ENCODE results near the gene SLC25A10.
A peak's percentile ranks its signal among the peaks of the same experiment; 100 is the strongest.
"Not testable (repeated sequence)": the region's sequence is repeated elsewhere in the genome, so short reads cannot be mapped to it uniquely, and the experiment has no call there.

SLC25A10 gene

GRCh38 chr17:81733507-81734404 is 21.7 kb downstream of the SLC25A10 start:
- TF ChIP-seq, protein P1, sequence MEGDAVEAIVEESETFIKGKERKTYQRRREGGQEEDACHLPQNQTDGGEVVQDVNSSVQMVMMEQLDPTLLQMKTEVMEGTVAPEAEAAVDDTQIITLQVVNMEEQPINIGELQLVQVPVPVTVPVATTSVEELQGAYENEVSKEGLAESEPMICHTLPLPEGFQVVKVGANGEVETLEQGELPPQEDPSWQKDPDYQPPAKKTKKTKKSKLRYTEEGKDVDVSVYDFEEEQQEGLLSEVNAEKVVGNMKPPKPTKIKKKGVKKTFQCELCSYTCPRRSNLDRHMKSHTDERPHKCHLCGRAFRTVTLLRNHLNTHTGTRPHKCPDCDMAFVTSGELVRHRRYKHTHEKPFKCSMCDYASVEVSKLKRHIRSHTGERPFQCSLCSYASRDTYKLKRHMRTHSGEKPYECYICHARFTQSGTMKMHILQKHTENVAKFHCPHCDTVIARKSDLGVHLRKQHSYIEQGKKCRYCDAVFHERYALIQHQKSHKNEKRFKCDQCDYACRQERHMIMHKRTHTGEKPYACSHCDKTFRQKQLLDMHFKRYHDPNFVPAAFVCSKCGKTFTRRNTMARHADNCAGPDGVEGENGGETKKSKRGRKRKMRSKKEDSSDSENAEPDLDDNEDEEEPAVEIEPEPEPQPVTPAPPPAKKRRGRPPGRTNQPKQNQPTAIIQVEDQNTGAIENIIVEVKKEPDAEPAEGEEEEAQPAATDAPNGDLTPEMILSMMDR (IDR thresholded peaks at IDR 0.05; ENCODE audit: borderline replicate concordance, control extremely low read depth, extremely low read depth, insufficient read depth, missing control alignments), result peak; percentile 97
- peak; percentile 96 for DNase-seq (ENCODE audit: low spot score)
- in situ Hi-C loops (cut with MboI; ENCODE audit: low sequenced_read_pairs, unreplicated experiment), result no loop called here

DNA sequence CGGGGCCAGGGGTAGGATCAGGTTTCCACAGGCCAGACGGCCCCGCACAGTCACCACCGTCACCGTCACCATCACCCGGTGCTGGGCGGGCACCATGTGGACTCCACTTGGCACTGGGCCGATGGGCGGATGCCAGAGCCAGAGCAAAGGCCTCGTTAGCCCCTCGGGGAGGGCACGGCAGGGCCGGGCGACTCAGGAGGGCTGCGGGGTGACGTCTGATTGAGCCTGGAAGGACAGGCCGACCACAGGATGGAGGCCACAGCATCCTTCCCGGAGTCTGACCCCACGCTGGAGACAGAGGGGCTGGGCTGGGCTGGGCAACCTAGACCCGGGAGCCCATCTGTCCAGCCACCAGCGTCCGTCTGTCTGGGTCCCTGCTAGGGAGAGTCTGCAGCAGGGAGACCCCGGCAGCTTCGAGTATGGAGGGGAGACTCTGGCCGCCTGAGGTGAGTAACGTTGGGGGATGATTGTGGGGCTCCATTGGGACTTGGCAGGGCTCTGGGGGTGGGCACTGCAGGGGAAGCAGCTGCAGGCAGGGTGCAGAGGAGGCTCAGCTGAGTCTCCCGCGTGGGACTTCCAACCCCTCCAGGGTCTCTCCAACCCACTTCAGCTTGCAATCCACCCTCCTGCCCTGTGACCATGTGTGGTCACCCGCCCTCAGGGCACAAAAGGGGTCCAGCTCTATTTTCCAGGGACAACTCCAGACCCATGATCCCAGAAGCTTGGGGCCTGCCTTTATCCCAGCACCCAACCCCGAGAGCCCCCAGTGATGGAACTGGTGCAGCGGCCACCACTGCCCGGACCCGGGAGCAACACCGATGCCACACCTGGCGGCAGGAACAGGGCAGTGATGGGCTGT is 22.6 kb downstream of the SLC25A10 start:
- TF ChIP-seq, protein P1 (IDR thresholded peaks at IDR 0.05; ENCODE audit: borderline replicate concordance, control extremely low read depth, extremely low read depth, insufficient read depth, missing control alignments), result no peak
- no peak for DNase-seq (ENCODE audit: low spot score)
- in situ Hi-C loops (cut with MboI; ENCODE audit: low sequenced_read_pairs, unreplicated experiment), result no loop called here

DNA sequence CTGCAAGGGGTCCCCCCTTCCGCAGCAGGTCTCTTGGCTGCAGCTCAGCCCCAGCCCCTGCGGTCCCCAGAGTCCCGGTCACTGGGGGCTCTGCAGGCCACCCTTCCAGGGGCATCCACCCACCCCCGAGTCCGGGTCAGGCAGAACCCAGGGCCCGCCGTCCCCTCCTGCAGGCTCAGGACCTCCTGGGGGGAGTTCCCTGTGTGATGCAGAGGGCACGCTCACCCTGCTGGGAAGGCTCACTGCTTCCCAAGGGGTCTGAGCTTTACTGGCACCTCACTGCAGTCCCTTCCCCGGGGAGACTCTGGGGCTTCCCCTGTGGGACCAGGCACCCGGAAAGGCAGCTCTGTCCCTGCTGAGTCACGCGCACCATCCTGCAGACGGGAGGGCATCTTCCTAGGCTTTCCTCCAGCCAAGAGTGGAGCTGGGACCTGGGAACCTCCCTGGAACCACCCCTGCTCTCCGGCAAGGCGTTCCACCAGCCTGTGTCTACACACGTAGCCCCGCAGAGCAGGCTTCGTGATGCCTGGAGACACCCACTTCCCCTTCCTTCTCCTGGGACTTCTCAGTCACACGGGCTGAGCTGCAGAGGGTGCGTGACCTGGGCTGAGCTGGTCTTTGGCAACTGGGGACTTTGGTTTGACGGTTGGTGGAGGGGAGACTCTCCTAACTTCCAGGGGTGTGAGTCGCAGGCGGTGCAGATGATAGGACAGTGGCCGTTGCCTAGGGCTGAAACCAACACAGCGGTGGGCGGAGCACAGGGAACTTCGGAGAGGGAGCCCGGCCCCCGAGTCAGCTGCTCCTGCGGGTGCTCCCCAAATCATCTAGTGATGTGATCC is 23.4 kb downstream of the SLC25A10 start:
- DNase-seq (ENCODE audit: low spot score), result peak; percentile 77
- TF ChIP-seq, protein P1 (IDR thresholded peaks at IDR 0.05; ENCODE audit: borderline replicate concordance, control extremely low read depth, extremely low read depth, insufficient read depth, missing control alignments), result no peak
- in situ Hi-C loops (cut with MboI; ENCODE audit: low sequenced_read_pairs, unreplicated experiment), result no loop called here

DNA sequence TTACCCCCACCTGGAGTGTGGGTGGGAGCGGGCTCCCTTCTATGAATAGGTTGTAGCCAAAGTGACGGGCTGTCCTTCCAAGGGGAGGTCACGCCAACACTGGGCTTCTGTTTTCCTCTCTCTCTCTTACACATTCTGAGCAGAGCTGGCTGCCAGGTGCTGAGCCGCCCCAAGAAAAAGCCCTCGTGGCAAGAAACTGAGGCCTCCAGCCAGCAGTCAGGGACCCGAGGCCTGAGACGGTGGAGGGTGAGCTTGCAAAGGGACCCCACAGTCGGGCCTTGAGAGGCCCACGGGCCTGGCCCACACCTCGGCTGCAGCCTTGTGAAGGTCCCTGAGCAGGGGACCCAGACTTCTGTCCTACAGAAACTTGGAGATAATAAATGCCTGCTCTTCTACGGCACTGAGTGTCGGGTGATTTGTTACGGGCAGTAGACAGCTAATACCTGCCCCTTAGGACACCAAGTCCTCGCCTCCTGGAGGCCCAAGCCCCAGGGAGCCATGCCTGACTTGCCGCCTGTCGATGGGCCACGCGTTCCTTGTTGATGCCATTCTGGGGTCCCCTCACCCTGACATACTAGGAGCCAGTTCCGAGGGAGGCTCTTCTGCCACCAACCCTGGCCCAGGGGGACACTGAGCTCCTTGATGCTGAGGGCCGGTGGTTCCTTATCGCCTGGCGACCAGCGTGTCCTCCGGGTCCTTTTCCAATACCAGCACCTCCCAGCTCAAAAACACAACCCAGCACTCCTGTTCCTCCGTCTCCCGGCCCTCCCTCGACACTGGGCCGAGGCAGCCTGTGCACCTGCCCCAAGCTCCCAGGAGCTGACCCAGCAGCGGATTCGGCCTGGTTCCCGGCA is 26.1 kb downstream of the SLC25A10 start:
- in situ Hi-C loops (cut with MboI; ENCODE audit: low sequenced_read_pairs, unreplicated experiment), result no loop called here
- DNase-seq (ENCODE audit: low spot score), result no peak
- TF ChIP-seq, protein P1 (IDR thresholded peaks at IDR 0.05; ENCODE audit: borderline replicate concordance, control extremely low read depth, extremely low read depth, insufficient read depth, missing control alignments), result no peak

DNA sequence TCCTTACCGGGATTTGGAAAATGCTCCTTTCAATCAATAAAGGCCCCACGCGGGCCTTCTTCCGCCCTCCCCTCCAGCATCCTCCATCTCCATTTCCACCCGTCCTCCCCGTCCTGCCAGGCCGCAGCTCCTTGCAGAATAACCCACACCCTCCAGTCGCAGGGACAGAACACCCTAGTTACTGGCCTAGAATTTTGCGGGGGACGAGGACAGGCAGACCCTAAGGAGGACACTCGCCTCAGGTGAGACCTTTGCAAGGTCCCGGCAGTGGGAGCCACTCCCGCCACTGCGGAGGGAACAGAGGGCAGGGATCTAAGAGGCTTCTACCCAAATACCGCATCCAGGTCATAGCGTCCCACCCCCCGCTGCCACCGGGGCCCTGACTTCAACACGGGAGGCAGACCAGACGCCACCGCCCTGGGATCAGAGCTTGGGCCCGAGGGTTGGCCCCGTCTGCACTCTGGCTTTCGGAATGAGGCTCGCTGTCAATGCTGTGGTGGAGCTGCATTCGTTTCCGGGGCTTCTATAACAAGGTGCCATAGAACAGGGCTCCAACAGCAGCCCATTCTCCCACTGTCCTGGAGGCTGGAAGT is 26.8 kb downstream of the SLC25A10 start:
- in situ Hi-C loops (cut with MboI; ENCODE audit: low sequenced_read_pairs, unreplicated experiment), result no loop called here
- TF ChIP-seq, protein P1 (IDR thresholded peaks at IDR 0.05; ENCODE audit: borderline replicate concordance, control extremely low read depth, extremely low read depth, insufficient read depth, missing control alignments), result no peak
- DNase-seq (ENCODE audit: low spot score), result no peak

- DNase-seq (ENCODE audit: low spot score); in situ Hi-C loops (cut with MboI; ENCODE audit: low sequenced_read_pairs, unreplicated experiment): not testable (repeated sequence)
These were observed 27.5 kb downstream of the SLC25A10 start for GRCh38 chr17:81739593-81739992.

Measured in GM13976 (cell line).